Left ventricle myocardium inferior (tissue), 1 donor: ENCODE data around the gene C20orf96. TPM values are rescaled to one million over a fixed set of nuclear protein-coding genes. Genes with fewer than 3 reads are reported as not detected.

Source experiments
- total RNA-seq: library from RNA; stranded (reverse); fragmentation: NEBNext Ultra II Directional; extraction: Animal tissue kit (Norgen Biotek cat#: 25700); gene quantifications from one replicate; pipeline ENCODE4 v1.2.1, GENCODE V29; 2021
- donor health status: DM: no; HTN: yes; CAD: no; lungs with severe emphysema.

The C20orf96 gene
- total RNA-seq, 1 donor from 2014 or later: 6.6 TPM

Other genes with a start within 250 kb of the C20orf96 start
- not detected for gene DEFB125, start 203.1 kb downstream of the C20orf96 start, total RNA-seq
- not detected for gene DEFB126, start 148.2 kb downstream of the C20orf96 start, total RNA-seq
- gene DEFB127, start 133.3 kb downstream of the C20orf96 start, total RNA-seq: not detected
- not detected for gene DEFB128, start 101.0 kb downstream of the C20orf96 start, total RNA-seq
- not detected for gene DEFB129, start 63.5 kb downstream of the C20orf96 start, total RNA-seq
- gene DEFB132, start 33.0 kb downstream of the C20orf96 start, total RNA-seq: not detected
- 11.8 TPM for gene ZCCHC3, start 6.8 kb upstream of the C20orf96 start, total RNA-seq
- 12.3 TPM for gene SOX12, start 34.8 kb upstream of the C20orf96 start, total RNA-seq
- 17.5 TPM for gene NRSN2, start 56.4 kb upstream of the C20orf96 start, total RNA-seq
- 0.69 TPM for gene TRIB3, start 90.0 kb upstream of the C20orf96 start, total RNA-seq
- 49.7 TPM for gene RBCK1, start 117.5 kb upstream of the C20orf96 start, total RNA-seq
- 23.0 TPM for gene TBC1D20, start 171.8 kb upstream of the C20orf96 start, total RNA-seq